GM19328 (cell line): Measurements from ENCODE around the gene CARF.
"Not testable (repeated sequence)": the region's sequence is repeated elsewhere in the genome, so short reads cannot be mapped to it uniquely, and the experiment has no call there.

Experiments
- ATAC-seq: cut with Tn5 transposase; IDR thresholded peaks from one replicate; pipeline ENCODE4 v1.9.1; 2021; ENCODE audit warnings: mild to moderate bottlenecking, moderate library complexity; ENCODE audit not compliant: unreplicated experiment

Gene CARF

GRCh38 chr2:202934456-202934855 lies 22.4 kb downstream of the CARF start:
- no peak for ATAC-seq

DNA sequence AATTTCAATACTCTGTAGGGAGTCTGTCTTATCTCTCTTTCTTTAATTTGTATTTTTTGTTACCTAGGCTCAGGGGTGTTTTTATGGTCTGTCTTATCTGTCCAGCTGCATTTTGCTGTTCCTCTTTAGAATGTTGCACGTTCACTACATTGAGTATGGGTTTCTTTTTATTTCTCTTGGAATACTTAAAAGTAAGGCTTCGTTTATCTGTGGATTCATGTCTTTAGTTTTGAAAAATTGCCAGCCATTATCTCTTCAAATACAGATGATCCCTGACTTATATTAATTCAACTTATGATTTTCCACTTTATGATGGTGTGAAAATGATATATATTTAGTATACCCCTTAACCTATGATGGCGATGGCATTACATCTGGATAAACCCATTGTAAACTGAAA lies 26.9 kb downstream of the CARF start:
- no peak for ATAC-seq

DNA sequence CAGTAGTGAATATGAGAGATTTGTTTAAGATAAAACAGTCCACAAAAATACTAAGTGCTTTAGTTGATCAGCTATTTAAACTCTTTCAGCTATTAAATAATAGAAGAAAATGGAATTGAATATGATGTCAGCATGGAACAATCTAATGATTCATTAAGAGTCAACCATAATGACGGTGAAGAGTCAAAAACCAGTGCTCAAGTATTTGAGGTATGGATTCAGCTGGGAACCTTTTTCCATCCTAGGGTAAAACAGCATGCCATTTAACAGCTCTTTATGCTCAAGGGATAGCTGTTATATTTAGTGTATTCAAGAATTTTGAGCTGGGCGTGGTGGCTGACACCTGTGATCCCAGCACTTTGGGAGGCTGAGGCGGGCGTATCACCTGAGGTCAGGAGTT lies 29.7 kb downstream of the CARF start:
- ATAC-seq, result no peak

GRCh38 chr2:202944408-202944807 lies 32.3 kb downstream of the CARF start:
- ATAC-seq, result no peak

DNA sequence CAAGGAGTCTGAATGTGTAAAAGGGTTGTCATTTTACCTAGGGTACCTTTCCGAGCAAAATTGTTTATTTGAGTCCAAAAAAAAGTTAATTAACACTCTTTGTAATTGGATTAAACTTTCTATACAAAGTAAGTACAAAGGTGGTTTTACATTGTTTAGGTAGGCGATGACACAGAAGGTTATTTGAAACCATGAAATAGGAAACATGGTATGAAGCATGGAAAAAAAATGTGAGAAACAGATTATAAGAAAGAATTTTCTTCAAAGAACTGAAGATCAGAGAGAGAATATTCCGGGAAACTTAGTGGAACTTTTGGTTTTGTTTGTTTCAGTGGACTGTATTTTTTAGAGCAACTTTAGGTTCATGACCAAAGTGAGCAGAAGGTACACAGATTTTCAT lies 32.7 kb downstream of the CARF start:
- ATAC-seq, result no peak

GRCh38 chr2:202945497-202945896 lies 33.4 kb downstream of the CARF start:
- ATAC-seq, result no peak

DNA sequence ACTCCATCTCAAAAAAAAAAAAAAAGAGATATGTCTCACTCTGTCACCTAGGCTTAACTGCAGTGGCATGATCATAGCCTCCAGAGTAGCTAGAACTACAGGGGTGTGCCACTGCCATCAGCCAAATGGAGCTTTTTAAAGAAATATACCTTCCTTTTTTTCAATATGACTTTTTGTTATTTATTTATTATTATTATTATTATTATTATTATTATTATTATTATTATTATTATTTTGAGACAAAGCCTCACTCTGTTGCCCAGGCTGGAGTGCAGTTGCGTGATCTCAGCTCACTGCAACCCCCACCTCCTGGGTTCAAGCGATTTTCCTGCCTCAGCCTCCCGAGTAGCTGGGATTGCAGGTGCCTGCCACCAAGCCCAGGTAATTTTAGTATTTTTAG lies 37.3 kb downstream of the CARF start:
- not testable (repeated sequence) for ATAC-seq

DNA sequence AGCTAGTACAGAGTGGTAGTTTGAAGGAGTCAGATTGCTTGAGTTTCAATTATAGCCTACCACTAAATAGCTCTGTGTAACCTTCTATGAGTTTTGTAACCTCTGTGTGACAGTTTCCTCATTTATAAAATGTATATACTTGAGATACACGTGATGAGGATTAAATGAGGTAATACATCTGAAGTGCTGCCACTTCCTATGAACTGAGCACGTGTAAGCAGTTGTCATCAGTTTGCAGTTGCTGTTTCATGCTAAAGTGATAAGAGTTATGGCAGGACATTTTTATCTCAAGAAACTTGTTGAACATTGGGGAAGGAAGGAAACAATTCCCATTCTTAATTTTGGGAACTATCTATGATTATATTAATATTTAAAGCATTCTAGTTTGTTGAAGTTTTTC lies 38.5 kb downstream of the CARF start:
- ATAC-seq, result no peak

- ATAC-seq, result no peak
Measured at GRCh38 chr2:202960524-202960923, 48.4 kb downstream of the CARF start.

DNA sequence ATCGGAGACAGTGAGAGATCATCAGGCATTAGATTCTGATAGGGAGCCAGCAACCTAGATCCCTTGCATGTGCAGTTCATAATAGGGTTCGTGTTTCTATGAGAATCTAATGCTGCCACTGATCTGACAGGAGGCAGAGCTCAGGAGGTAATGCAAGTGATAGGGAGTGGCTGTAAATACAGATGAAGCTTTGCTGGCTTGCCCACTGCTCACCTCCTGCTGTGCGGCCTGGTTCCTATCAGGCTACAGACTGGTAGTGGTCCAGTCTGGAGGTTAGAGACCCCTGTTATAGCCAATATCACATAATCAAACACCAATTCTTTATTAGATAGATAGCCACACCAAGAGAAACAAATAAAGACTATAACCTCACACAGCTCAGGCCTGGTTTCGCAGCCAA lies 51.6 kb downstream of the CARF start:
- ATAC-seq, result no peak

GRCh38 chr2:202965810-202966460 lies 53.9 kb downstream of the CARF start:
- ATAC-seq, result no peak

DNA sequence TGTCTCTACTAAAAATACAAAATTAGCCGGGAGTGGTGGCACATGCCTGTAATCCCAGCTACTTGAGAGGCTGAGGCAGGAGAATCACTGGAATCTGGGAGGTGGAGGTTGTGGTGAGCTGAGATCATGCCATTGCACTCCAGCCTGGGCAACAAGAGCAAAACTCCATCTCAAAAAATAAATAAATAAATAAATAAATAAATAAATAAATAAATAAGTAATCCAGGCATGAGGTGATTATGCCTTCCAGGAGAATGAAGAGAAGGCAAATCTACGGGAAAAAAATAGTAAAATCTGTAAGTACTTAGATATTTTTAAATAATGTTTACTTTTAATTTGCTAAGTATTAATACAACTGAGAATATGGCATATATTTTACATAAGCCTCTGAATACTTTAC lies 57.3 kb downstream of the CARF start:
- ATAC-seq, result not testable (repeated sequence)

GRCh38 chr2:202976809-202977208 lies 64.7 kb downstream of the CARF start:
- ATAC-seq, result no peak

DNA sequence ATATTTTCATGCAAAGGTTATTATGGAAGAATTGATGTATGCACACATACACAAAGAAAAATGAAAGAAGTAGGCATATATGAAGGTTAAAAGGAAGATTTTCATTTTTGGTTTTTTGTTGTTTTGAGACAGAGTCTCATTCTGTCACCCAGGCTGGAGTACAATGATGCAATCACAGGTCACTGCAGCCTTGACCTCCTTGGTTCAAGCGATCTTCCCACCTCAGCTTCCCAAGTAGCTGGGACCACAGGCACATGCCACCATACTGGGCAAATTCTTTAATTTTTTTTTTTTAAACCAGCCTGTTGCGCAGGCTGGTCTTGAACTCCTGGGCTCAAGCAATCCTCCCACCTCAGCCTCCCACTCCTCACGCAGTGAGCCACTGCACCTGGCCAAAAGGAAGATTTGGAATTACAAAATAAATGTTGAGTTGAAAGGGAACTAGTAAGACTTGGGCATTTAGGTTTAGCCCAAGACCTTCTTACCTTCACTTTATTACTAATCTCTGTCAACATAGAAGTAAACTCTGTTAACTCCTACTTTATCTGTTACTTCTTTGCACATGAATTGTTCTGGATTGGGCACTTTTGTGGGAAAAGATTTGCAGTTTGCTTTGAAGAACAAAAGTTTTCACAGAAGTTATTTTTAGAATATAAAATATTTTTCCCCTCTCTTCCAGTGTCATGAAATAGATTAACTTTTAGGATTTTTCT lies 70.9 kb downstream of the CARF start:
- ATAC-seq, result no peak

DNA sequence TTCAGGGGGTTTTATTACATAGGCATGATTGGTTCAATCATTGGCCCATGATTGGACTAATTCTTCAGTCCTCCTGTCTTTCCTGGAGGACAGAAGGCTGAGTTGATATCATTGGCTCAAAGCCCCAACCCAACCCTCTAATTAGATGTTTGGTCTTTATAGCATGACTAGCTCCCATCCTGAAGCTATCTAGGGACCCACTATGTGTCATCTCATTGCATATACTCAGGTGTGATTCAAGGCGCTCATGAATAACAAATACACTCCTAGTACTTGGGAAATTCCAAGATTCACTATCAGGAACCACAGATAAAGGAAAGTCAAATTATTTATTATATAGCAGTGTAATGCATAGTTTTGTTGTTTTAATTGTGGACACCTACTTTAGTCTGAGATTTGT lies 77.7 kb downstream of the CARF start:
- no peak for ATAC-seq

GRCh38 chr2:202990501-202990900 lies 78.4 kb downstream of the CARF start:
- no peak for ATAC-seq

- ATAC-seq, result not testable (repeated sequence)
Measured at GRCh38 chr2:202997113-202997512, 85.0 kb downstream of the CARF start.

GRCh38 chr2:203002054-203002821 lies 90.2 kb downstream of the CARF start:
- no peak for ATAC-seq

- no peak for ATAC-seq
Measured at GRCh38 chr2:203003716-203004115, 91.6 kb downstream of the CARF start.

DNA sequence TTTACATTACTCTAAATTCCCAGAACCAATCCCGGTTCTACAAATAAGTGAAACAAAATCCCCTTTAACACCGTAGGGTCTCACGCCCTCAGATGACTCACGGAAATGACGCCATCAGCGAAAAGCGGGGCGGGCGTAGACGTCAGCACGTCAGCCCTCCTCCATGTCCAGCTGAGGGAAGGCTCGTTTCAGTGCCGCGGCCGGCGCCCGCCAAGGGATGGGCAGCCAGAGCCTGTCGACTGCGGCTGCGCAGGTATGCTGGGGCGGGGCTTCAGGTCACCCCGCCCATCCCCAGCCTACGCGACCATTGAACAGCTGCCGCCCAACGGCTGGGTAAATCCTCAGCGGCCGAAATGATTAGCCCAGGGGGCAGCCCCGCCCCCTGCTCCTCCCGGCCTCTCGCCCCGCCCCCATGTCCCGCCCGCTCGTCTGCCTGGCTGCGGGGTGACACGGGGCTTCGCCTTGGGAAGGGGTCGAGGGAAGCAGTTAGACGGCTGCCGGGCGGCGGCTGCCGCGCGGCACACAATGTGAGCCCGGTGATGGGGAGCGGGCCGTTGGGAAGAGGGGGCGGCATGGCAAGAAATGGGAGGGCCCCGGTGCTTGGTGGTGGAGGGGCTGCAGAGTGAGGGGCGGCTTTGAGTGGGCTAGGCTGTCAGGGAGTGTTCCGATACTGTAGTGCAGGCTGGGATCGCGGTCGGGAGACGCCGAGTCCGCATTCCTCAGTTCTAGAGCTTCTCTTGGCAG lies 102.6 kb downstream of the CARF start, which contains the start of gene NBEAL1:
TSS of gene NBEAL1 (plus strand) at position 420 of the 744 bp plus-strand sequence. CDS start 1,510 bp downstream, outside the sequence.
- ATAC-seq, result peak; percentile 97

DNA sequence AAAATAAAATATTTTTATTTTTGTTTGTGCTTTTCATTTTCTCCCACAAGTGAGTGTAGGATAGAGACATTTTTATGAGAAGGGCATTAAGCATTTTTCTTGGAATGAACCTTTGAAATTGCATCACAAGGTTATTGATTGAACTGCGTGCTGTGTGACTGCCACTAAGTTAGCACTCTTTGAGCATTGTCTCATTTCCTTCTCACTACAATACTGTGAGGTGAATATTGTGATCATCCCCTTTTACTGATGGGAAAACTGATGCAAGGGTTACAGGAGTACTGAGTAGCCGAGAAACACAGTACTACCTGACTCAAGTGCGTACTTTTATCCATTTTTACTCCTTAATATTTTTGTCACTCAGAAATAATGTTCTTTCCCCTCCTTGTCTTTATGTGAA lies 104.6 kb downstream of the CARF start:
- no peak for ATAC-seq
